Esophagus muscularis mucosa (tissue), 3 donors: ENCODE results near the gene ACER3.

ENCODE experiments used
- POLR2AphosphoS5 ChIP-seq, 2 donors: sonication (generic); formaldehyde crosslinking; IDR thresholded peaks; one replicate each; pipeline ENCODE4 v1.6.1; 2017; ENCODE audit warnings: antibody characterized with exemption in 2 of 2
- TF ChIP-seq, protein P1 (sequence below), 3 experiments: fragments of 200-600 bp in 2 of 3; fragments of 450-650 bp in 1 of 3; sonication (generic) in 2 of 3; IDR thresholded peaks; one replicate each; pipeline ENCODE4 v1.5.1; 2017 to 2019; ENCODE audit warnings: antibody characterized with exemption in 3 of 3, mild to moderate bottlenecking in 2 of 3, moderate library complexity in 1 of 3

DNA sequence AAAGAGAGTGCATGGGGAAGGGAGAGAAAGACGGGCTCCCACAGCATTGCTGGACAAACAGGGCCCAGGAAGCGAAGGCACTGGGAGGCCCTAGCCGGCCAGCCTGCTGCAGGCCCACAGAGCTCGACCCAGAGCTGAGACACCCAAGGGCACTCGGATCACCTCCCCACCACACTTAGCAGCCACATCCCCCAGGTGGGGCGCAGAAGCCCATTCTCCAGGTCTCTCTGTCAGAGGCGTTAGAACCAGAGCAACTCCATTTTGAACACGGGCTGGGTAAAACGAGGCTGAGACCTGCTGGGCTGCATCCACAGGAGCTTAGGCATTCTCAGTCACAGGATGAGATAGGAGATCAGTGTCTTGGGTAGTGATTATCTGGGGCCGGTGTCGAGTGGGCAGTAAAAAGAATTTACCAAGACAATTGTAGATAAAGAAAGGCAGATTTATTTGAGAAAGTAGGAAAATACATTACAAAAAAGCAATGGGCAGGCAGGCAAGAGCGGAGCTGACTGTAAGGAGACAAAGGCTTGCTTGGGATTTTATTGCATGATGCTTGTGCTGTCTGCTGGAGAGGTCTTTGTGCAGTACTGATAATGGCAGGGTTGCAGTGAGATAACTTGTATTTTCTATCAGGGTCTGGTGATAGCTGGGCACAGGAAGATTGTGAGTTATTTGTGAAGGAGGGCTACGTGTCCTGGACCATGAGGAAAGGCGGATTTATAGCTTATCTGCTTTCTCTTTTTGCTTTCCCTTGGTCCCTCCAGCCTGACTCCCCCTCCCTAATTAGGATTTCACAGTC lies 192.7 kb downstream of the ACER3 start:
- TF ChIP-seq POLR2AphosphoS5 (IDR thresholded peaks at IDR 0.05), result no peak
- TF ChIP-seq, protein P1, sequence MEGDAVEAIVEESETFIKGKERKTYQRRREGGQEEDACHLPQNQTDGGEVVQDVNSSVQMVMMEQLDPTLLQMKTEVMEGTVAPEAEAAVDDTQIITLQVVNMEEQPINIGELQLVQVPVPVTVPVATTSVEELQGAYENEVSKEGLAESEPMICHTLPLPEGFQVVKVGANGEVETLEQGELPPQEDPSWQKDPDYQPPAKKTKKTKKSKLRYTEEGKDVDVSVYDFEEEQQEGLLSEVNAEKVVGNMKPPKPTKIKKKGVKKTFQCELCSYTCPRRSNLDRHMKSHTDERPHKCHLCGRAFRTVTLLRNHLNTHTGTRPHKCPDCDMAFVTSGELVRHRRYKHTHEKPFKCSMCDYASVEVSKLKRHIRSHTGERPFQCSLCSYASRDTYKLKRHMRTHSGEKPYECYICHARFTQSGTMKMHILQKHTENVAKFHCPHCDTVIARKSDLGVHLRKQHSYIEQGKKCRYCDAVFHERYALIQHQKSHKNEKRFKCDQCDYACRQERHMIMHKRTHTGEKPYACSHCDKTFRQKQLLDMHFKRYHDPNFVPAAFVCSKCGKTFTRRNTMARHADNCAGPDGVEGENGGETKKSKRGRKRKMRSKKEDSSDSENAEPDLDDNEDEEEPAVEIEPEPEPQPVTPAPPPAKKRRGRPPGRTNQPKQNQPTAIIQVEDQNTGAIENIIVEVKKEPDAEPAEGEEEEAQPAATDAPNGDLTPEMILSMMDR (IDR thresholded peaks at IDR 0.05), result no peak
